Right lobe of liver (tissue), 4 donors: ENCODE data around the gene ARL9.

Source experiments
- CTCF ChIP-seq, 4 donors: fragments of 200-600 bp in 3 of 4; fragments of 450-650 bp in 1 of 4; IDR thresholded peaks; one replicate each; pipeline versions ENCODE4 v1.5.1 to v1.8.0; 2016 to 2022; ENCODE audit warnings: antibody characterized with exemption in 4 of 4, mild to moderate bottlenecking in 2 of 4
- POLR2A ChIP-seq: fragments of 450-650 bp; IDR thresholded peaks from one replicate; pipeline ENCODE4 v1.6.1; 2017; ENCODE audit warnings: antibody characterized with exemption, mild to moderate bottlenecking
- donor health status: DM: no; HTN: no; CAD: no.
- donor health status: DM: no; HTN: no; CAD: no.
- donor health status: DM: no; HTN: yes; CAD: no.

- TF ChIP-seq CTCF (IDR thresholded peaks at IDR 0.05) (no peak), POLR2A (no peak)
Observed at GRCh38 chr4:56511098-56511497, 5.5 kb downstream of the ARL9 start.
